Loucy (cell line): Measurements from ENCODE around the gene CNTNAP2.

Source experiments
- H2AFZ ChIP-seq: fragments of 200-600 bp; sonication (generic); 2 replicates; pipeline ENCODE4 v1.6.0; 2016; ENCODE audit warnings: antibody characterized with exemption, mild to moderate bottlenecking, low read length, moderate library complexity
- H3F3A ChIP-seq: fragments of 200-600 bp; 2 replicates; pipeline ENCODE4 v1.6.0; 2016; ENCODE audit warnings: antibody characterized with exemption, low read depth, mild to moderate bottlenecking
- H3K27me3 ChIP-seq: fragments of 200-600 bp; sonication (generic); 2 replicates; pipeline ENCODE4 v1.6.1; 2014; ENCODE audit warnings: low read length, mild to moderate bottlenecking; ENCODE audit not compliant: insufficient read depth, poor library complexity, severe bottlenecking
- H3K36me3 ChIP-seq: fragments of 200-600 bp; sonication (generic); 2 replicates; pipeline ENCODE4 v1.6.1; 2016; ENCODE audit warnings: low read length; ENCODE audit not compliant: insufficient read depth
- H3K4me1 ChIP-seq: fragments of 200-600 bp; sonication (generic); 2 replicates; pipeline ENCODE4 v1.5.1; 2014; ENCODE audit warnings: low read length, mild to moderate bottlenecking; ENCODE audit not compliant: insufficient read depth, poor library complexity, severe bottlenecking
- H3K4me2 ChIP-seq: fragments of 200-600 bp; sonication (generic); 2 replicates; pipeline ENCODE4 v1.6.0; 2014; ENCODE audit warnings: antibody characterized with exemption, low read length, low read depth, mild to moderate bottlenecking; ENCODE audit not compliant: poor library complexity, severe bottlenecking
- H3K4me3 ChIP-seq: fragments of 200-600 bp; sonication (generic); 2 replicates; pipeline ENCODE4 v1.5.1; 2014; ENCODE audit warnings: low read length, mild to moderate bottlenecking, mixed read lengths; ENCODE audit not compliant: poor library complexity, severe bottlenecking
- H3K79me2 ChIP-seq: fragments of 200-600 bp; sonication (generic); 2 replicates; pipeline ENCODE4 v1.6.1; 2014; ENCODE audit warnings: low read length; ENCODE audit not compliant: insufficient read depth
- H3K9ac ChIP-seq: fragments of 200-600 bp; sonication (generic); 2 replicates; pipeline ENCODE4 v1.6.0; 2014; ENCODE audit warnings: mild to moderate bottlenecking, low read depth, low read length, moderate library complexity; ENCODE audit not compliant: poor library complexity, severe bottlenecking
- H3K9me2 ChIP-seq: fragments of 200-600 bp; sonication (generic); replicated peaks from 2 replicates; pipeline ENCODE4 v1.6.1; 2016; ENCODE audit warnings: low read depth, low read length, mixed read lengths
- H3K9me3 ChIP-seq: fragments of 200-600 bp; sonication (generic); 2 replicates; pipeline ENCODE4 v1.6.1; 2014; ENCODE audit warnings: mild to moderate bottlenecking, antibody characterized with exemption, low read length, low read depth; ENCODE audit not compliant: insufficient read depth
- H4K20me1 ChIP-seq: fragments of 200-600 bp; sonication (generic); 2 replicates; pipeline ENCODE4 v1.6.0; 2014; ENCODE audit warnings: antibody characterized with exemption, low read length, mild to moderate bottlenecking; ENCODE audit not compliant: insufficient read depth, poor library complexity, severe bottlenecking
- CTCF ChIP-seq: fragments of 200-600 bp; sonication (generic); conservative IDR thresholded peaks from 2 replicates; pipeline ENCODE4 v1.5.1; 2014; ENCODE audit warnings: mild to moderate bottlenecking, antibody characterized with exemption, low read length
- EZH2phosphoT487 ChIP-seq: fragments of 200-600 bp; IDR thresholded peaks from 2 replicates; pipeline ENCODE4 v1.6.1; 2018; ENCODE audit warnings: antibody characterized with exemption, mild to moderate bottlenecking, moderate library complexity, borderline replicate concordance

CNTNAP2 gene

DNA sequence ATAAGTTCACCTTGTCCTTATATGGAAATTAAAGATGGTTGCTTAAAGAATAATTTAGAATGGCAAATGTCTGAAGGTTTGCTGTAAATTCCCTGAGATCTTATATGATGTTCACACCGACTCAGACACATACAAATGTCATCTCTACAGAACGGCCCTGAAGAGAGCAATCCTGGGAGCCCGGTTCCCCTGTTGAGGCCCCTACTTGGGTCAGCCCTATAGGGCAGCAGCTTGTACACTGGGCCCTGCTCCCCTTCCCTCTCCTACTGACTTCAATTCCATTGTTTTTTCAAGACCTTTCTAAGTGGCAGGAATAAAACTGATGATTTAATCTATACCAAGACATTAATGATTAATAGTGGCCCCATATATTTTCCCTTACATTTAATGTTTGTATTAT lies 1660.7 kb downstream of the CNTNAP2 start:
- no peaks in the 10 kb centered on the region for H3K4me1 ChIP-seq

DNA sequence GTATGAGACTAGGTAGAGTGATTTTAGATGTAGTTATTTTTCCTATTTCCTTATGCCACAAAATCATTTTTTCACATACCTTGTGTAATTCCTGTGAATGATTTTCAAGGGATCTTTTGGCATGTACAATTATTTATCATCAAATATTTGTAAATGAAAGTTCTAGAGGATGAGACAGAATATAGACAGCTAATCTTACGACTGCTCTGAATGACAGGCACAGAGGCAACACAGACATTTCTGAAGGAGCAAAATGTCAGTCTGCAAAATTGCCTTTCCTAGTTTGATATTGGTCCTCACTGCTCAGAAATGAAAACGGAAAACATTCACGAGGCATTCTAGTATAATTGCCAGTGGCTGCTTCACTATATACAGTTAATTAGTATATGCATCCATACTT lies 1663.3 kb downstream of the CNTNAP2 start:
- no peak overlapping the region for H3K9ac ChIP-seq
- no peaks in the 10 kb centered on the region for H3K9me2 ChIP-seq
- no peaks in the 10 kb centered on the region for H3K9me3 ChIP-seq
- TF ChIP-seq CTCF (no peak), EZH2phosphoT487 (no peak)
- H4K20me1 ChIP-seq = no peaks in the 10 kb centered on the region
- no peak overlapping the region for H3K4me3 ChIP-seq
- H3K27me3 ChIP-seq = no peaks in the 10 kb centered on the region
- H3K79me2 ChIP-seq = no peaks in the 10 kb centered on the region
- H3F3A ChIP-seq = no peaks in the 10 kb centered on the region
- H3K4me2 ChIP-seq = no peak overlapping the region
- no peaks in the 10 kb centered on the region for H3K36me3 ChIP-seq
- H2AFZ ChIP-seq = no peak overlapping the region
- H3K4me1 ChIP-seq = no peaks in the 10 kb centered on the region

More for the DNA sequence above, 1660.7 kb downstream of the CNTNAP2 start:
- H3K79me2 ChIP-seq = no peaks in the 10 kb centered on the region
- H3K27me3 ChIP-seq = no peaks in the 10 kb centered on the region
- H3K9me3 ChIP-seq = no peaks in the 10 kb centered on the region
- H3K9me2 ChIP-seq = no peaks in the 10 kb centered on the region
- no peaks in the 10 kb centered on the region for H3K36me3 ChIP-seq
- no peaks in the 10 kb centered on the region for H3F3A ChIP-seq
- no peak overlapping the region for H2AFZ ChIP-seq
- H3K4me3 ChIP-seq = no peak overlapping the region
- TF ChIP-seq EZH2phosphoT487 (no peak), CTCF (no peak)
- no peaks in the 10 kb centered on the region for H4K20me1 ChIP-seq
- H3K9ac ChIP-seq = no peak overlapping the region
- no peak overlapping the region for H3K4me2 ChIP-seq

DNA sequence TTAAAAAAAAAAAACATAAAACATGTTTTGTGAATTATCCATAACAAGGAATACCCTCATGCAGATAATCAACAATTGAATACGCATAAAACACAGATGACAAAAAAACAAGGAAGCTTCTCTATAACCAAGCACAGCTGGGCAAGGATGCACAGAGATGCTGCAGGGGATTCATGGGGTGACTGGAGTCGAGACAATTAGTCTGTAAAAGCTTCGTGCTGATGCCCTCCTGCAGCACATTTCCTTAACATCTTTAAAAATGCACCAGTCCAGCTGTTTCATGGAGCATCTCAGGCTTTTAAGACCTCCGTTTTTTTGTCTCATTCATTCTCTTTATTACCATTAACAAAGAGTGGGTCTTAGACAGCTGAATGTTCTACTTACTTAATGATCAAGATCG lies 1680.0 kb downstream of the CNTNAP2 start:
- H3K9me2 ChIP-seq = no peaks in the 10 kb centered on the region
- H3K27me3 ChIP-seq = no peaks in the 10 kb centered on the region
- H3K9ac ChIP-seq = no peak overlapping the region
- no peaks in the 10 kb centered on the region for H4K20me1 ChIP-seq
- H3K79me2 ChIP-seq = no peaks in the 10 kb centered on the region
- TF ChIP-seq CTCF (no peak), EZH2phosphoT487 (no peak)
- H3K4me3 ChIP-seq = no peak overlapping the region
- H3F3A ChIP-seq = no peaks in the 10 kb centered on the region
- no peak overlapping the region for H2AFZ ChIP-seq
- H3K4me2 ChIP-seq = no peak overlapping the region
- peaks cover 2% of the 10 kb centered on the region; the same call in 1 of the 2 replicates for H3K9me3 ChIP-seq
- H3K4me1 ChIP-seq = no peaks in the 10 kb centered on the region
- H3K36me3 ChIP-seq = no peaks in the 10 kb centered on the region
